ENCODE data around the gene C1orf159.

DNA sequence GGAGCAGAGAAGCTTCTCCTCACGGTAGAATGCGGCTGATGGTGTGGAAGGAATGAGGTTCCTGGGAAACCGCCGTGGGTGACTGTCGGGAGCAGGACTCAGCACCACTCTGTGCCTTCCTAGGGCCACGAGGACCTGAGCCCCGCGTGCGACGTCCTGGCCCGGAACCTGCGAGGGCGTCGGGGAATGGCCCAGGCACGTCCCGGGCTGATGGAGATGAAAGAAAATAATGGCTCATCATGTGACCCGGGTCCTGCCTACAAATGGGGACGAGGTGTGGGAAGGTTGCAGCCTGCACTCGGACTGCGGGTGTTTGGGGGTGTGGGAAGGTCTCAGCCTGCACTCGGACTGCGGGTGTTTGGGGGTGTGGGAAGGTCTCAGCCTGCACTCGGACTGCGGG, 32.7 kb upstream of the C1orf159 start:
- TF ChIP-seq, protein P1, sequence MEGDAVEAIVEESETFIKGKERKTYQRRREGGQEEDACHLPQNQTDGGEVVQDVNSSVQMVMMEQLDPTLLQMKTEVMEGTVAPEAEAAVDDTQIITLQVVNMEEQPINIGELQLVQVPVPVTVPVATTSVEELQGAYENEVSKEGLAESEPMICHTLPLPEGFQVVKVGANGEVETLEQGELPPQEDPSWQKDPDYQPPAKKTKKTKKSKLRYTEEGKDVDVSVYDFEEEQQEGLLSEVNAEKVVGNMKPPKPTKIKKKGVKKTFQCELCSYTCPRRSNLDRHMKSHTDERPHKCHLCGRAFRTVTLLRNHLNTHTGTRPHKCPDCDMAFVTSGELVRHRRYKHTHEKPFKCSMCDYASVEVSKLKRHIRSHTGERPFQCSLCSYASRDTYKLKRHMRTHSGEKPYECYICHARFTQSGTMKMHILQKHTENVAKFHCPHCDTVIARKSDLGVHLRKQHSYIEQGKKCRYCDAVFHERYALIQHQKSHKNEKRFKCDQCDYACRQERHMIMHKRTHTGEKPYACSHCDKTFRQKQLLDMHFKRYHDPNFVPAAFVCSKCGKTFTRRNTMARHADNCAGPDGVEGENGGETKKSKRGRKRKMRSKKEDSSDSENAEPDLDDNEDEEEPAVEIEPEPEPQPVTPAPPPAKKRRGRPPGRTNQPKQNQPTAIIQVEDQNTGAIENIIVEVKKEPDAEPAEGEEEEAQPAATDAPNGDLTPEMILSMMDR (IDR thresholded peaks at IDR 0.05), result no peak
- no peak for TF ChIP-seq POLR2A (IDR thresholded peaks at IDR 0.05)
